ENCODE results near the gene KLHL2.
"Not testable (repeated sequence)": the region's sequence is repeated elsewhere in the genome, so short reads cannot be mapped to it uniquely, and the experiment has no call there.

Gene KLHL2

GRCh38 chr4:165332502-165332901, 125.1 kb downstream of the KLHL2 start:
- no peak for DNase-seq

- no peak for DNase-seq
Observed at GRCh38 chr4:165335163-165335703, 127.9 kb downstream of the KLHL2 start.

GRCh38 chr4:165336743-165337142, 129.4 kb downstream of the KLHL2 start:
- no peak for DNase-seq

GRCh38 chr4:165342340-165342739, 135.0 kb downstream of the KLHL2 start:
- DNase-seq, result not testable (repeated sequence)

- DNase-seq, result peak; percentile 28
Observed at GRCh38 chr4:165343353-165344191, 136.2 kb downstream of the KLHL2 start.

GRCh38 chr4:165345666-165346417, 138.5 kb downstream of the KLHL2 start:
- DNase-seq, result no peak

- DNase-seq, result no peak
Observed at GRCh38 chr4:165347647-165348569, 140.5 kb downstream of the KLHL2 start.

GRCh38 chr4:165351359-165352130, 144.2 kb downstream of the KLHL2 start:
- DNase-seq, result no peak

- DNase-seq, result peak; percentile 21
Observed at GRCh38 chr4:165355900-165356300, 148.5 kb downstream of the KLHL2 start.

- no peak for DNase-seq
Observed at GRCh38 chr4:165359506-165359905, 152.1 kb downstream of the KLHL2 start.

- no peak for DNase-seq
Observed at GRCh38 chr4:165360041-165360695, 152.8 kb downstream of the KLHL2 start.

GRCh38 chr4:165360985-165361670, 153.8 kb downstream of the KLHL2 start:
- no peak for DNase-seq

- no peak for DNase-seq
Observed at GRCh38 chr4:165361810-165362209, 154.4 kb downstream of the KLHL2 start.

GRCh38 chr4:165364452-165365080, 157.2 kb downstream of the KLHL2 start:
- no peak for DNase-seq

GRCh38 chr4:165367040-165367439, 159.7 kb downstream of the KLHL2 start:
- no peak for DNase-seq

- DNase-seq, result no peak
Observed at GRCh38 chr4:165368114-165368513, 160.8 kb downstream of the KLHL2 start.

GRCh38 chr4:165368567-165368966, 161.2 kb downstream of the KLHL2 start:
- DNase-seq, result no peak

- no peak for DNase-seq
Observed at GRCh38 chr4:165369522-165369921, 162.2 kb downstream of the KLHL2 start.

- DNase-seq, result no peak
Observed at GRCh38 chr4:165370530-165370929, 163.2 kb downstream of the KLHL2 start.
